A673 (cell line): ENCODE data around the gene CARMIL1.

Source experiments
- EZH2 ChIP-seq: fragments of 200-600 bp; sonication (generic); IDR thresholded peaks from 2 replicates; pipeline ENCODE4 v1.6.1; 2017; ENCODE audit warnings: borderline replicate concordance, low read depth, mild to moderate bottlenecking, mixed read lengths, antibody characterized with exemption, low read length; ENCODE audit not compliant: poor library complexity, severe bottlenecking
- TF ChIP-seq, protein P1 (sequence below): fragments of 300-800, 200-600 bp; sonication (generic); conservative IDR thresholded peaks from 2 replicates; pipeline ENCODE4 v1.5.1; 2017; ENCODE audit warnings: low read depth, mild to moderate bottlenecking, antibody characterized with exemption, low read length, moderate library complexity, mixed read lengths

DNA sequence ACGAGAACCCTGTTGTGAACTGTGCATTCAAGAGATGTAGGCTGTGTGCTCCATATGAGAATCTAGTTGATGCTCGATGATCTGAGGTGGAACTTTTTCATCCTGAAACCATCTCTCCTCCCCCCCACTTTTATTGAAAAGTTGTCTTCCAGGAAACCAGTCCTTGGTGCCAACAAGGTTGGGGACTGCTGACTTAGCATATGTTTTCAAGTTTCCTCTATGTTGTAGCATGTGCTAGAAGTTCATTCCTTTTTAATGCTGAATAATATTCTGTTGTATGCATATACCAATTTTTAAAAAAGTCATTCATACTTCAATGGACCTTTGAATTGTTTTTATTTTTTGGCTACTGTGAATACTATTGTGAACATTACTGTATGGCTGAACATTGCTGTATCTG lies 27.2 kb downstream of the CARMIL1 start:
- TF ChIP-seq, protein P1, sequence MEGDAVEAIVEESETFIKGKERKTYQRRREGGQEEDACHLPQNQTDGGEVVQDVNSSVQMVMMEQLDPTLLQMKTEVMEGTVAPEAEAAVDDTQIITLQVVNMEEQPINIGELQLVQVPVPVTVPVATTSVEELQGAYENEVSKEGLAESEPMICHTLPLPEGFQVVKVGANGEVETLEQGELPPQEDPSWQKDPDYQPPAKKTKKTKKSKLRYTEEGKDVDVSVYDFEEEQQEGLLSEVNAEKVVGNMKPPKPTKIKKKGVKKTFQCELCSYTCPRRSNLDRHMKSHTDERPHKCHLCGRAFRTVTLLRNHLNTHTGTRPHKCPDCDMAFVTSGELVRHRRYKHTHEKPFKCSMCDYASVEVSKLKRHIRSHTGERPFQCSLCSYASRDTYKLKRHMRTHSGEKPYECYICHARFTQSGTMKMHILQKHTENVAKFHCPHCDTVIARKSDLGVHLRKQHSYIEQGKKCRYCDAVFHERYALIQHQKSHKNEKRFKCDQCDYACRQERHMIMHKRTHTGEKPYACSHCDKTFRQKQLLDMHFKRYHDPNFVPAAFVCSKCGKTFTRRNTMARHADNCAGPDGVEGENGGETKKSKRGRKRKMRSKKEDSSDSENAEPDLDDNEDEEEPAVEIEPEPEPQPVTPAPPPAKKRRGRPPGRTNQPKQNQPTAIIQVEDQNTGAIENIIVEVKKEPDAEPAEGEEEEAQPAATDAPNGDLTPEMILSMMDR: no peak
- no peak for TF ChIP-seq EZH2
